Prostate gland (tissue), 2 donors: ENCODE results near the gene CDC42EP3. TPM values are rescaled to one million over a fixed set of nuclear protein-coding genes. Genes with fewer than 3 reads are reported as not detected.

Experiments used
- DNase-seq: peaks from one replicate; pipeline ENCODE4 v3.0.0-alpha.2; 2019; ENCODE audit warnings: low spot score
- H3K27ac ChIP-seq, 2 donors: fragments of 200-600 bp; sonication (generic); 2 replicates each; pipeline ENCODE4 v1.5.1; 2017 to 2019
- H3K27me3 ChIP-seq: fragments of 200-600 bp; sonication (generic); replicated peaks from 2 replicates; pipeline ENCODE4 v1.5.1; 2019; ENCODE audit not compliant: insufficient read depth
- H3K36me3 ChIP-seq, 2 donors: fragments of 200-600 bp; sonication (generic); 1 replicate in 1 of 2; 2 replicates in 1 of 2; pipeline versions ENCODE4 v1.5.1 to v1.8.1; 2017 to 2019
- H3K4me1 ChIP-seq: fragments of 200-600 bp; sonication (generic); replicated peaks from 2 replicates; pipeline ENCODE4 v1.5.1; 2019
- H3K4me3 ChIP-seq, 2 donors: fragments of 200-600 bp; sonication (generic); 2 replicates each; pipeline ENCODE4 v1.5.1; 2017 to 2019
- H3K9me3 ChIP-seq: fragments of 200-600 bp; sonication (generic); 2 replicates; pipeline ENCODE4 v1.5.1; 2017
- POLR2A ChIP-seq: fragments of 450-650 bp; IDR thresholded peaks from one replicate; pipeline ENCODE4 v1.6.1; 2016; ENCODE audit warnings: antibody characterized with exemption, mild to moderate bottlenecking
- POLR2AphosphoS5 ChIP-seq: sonication (generic); formaldehyde crosslinking; IDR thresholded peaks from one replicate; pipeline ENCODE4 v1.6.1; 2017; ENCODE audit warnings: antibody characterized with exemption
- WGBS: methylation state at CpG from one replicate; pipeline ENCODE4 v1.1.5; 2018; 5-methylcytosine and 5-hydroxymethylcytosine counted together
- intact Hi-C: fragments of 100-400 bp; cut with DNase I; formaldehyde crosslinking; loops from one replicate; pipeline ENCODE4 v1.14.2; 2022
- total RNA-seq, 2 donors: library from RNA; depleted of rRNA; stranded (reverse); fragments of >200 nt; gene quantifications; one replicate each; pipeline ENCODE4 v1.1.0, GENCODE V29; 2016
- TF ChIP-seq, protein P1 (sequence below), 4 experiments: fragments of 200-600 bp in 2 of 4; fragments of 450-650 bp in 2 of 4; sonication (generic) in 2 of 4; IDR thresholded peaks; 1 replicate in 3 of 4; 2 replicates in 1 of 4; pipeline ENCODE4 v1.5.1; 2016 to 2019; ENCODE audit warnings: antibody characterized with exemption in 4 of 4, mild to moderate bottlenecking in 2 of 4, moderate library complexity in 2 of 4

The CDC42EP3 gene
- total RNA-seq, 2 donors from 2014 or later, result 38.5 to 75.5 TPM

DNA sequence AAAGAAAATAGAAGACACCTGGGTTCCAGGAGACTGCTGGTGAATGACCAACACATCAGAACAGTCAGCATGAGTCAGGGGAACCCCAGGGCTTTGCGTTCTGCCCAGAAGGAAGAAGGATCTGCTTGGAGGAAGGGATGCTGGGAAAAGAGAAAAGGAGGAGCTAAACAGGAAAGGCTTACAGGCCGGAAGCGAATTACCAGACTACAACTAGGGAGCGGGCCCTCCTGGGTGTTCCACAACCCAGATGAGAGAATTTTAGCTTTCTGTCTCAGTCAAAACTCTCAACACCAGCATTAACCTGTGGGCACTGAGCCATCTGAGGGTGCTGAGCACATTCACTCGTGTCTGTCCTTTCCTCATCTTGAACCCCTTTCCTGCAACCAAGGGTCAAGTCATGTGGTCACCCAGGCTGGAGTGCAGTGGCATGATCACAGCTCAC lies 19.2 kb downstream of the CDC42EP3 start:
- no peaks in the 10 kb centered on the region for H3K27me3 ChIP-seq
- H3K4me3 ChIP-seq, result no peak overlapping the region
- WGBS, result 67% methylated on average over 5 of the region's 5 CpGs
- no peak for DNase-seq
- no peaks in the 10 kb centered on the region for H3K9me3 ChIP-seq
- TF ChIP-seq, protein P1, sequence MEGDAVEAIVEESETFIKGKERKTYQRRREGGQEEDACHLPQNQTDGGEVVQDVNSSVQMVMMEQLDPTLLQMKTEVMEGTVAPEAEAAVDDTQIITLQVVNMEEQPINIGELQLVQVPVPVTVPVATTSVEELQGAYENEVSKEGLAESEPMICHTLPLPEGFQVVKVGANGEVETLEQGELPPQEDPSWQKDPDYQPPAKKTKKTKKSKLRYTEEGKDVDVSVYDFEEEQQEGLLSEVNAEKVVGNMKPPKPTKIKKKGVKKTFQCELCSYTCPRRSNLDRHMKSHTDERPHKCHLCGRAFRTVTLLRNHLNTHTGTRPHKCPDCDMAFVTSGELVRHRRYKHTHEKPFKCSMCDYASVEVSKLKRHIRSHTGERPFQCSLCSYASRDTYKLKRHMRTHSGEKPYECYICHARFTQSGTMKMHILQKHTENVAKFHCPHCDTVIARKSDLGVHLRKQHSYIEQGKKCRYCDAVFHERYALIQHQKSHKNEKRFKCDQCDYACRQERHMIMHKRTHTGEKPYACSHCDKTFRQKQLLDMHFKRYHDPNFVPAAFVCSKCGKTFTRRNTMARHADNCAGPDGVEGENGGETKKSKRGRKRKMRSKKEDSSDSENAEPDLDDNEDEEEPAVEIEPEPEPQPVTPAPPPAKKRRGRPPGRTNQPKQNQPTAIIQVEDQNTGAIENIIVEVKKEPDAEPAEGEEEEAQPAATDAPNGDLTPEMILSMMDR (IDR thresholded peaks at IDR 0.05), result no peak
- TF ChIP-seq POLR2AphosphoS5 (no peak), POLR2A (no peak)
- H3K4me1 ChIP-seq, result peaks cover 8% of the 10 kb centered on the region
- intact Hi-C loops, result loop anchor here (10.0 kb wide), 1 partner anchor 237 kb away; no protein-coding TSS in a partner anchor
- no peak overlapping the region for H3K27ac ChIP-seq
- no peaks in the 10 kb centered on the region for H3K36me3 ChIP-seq

DNA sequence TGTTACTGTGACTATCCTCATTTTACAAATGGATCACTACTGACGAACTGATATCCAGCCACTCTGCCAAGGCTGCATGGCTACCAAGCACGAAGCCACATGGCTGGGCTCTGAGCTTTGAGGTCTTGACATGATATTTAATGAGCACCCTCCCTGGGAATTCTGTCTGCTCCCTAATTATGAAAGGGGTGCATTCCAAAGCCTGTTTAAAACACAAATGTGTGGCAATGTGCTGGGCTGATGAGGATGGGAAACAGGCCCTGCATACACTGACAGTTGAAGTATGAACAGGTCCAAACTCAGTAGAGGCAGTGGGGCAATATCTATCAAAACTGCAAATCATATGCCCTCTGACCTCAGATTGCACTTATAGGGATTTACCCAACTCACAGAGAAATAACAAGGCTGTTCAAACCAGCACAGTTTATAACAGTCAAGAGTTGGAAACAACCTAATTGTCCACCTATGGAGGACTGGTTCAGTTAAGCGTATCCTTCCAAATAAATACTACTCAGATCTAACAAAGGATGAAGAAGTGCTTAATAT lies 20.8 kb downstream of the CDC42EP3 start:
- no peak overlapping the region for H3K27ac ChIP-seq

DNA sequence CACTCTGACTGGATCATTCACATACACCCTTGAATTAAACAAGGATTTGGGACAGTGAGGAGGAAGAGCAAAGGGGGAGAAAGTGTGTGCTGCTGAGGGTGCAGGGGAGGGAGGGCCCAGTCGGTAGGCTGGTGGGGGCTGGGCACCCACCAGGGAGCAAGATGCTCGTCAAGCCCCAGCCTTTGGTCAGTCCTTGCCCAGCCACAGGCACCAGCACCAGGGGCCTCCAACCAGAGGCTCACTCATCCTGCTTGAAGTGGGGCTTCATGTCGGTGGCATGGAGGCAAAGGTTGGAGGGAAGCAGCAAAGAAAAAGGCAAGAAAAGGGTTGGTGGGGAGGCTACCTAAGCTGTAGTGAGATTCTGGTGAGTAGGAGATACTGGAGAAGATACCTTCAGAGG lies 21.9 kb downstream of the CDC42EP3 start:
- no peak for TF ChIP-seq POLR2A
- TF ChIP-seq, protein P1 (IDR thresholded peaks at IDR 0.05), result no peak
- no peak for TF ChIP-seq POLR2AphosphoS5
- no peaks in the 10 kb centered on the region for H3K27me3 ChIP-seq
- H3K4me1 ChIP-seq, result no peaks in the 10 kb centered on the region
- H3K36me3 ChIP-seq, result peaks cover 0 to 6% of the 10 kb centered on the region in 2 donors
- H3K9me3 ChIP-seq, result no peaks in the 10 kb centered on the region
- DNase-seq, result no peak
- WGBS, result 79% methylated on average over 3 of the region's 3 CpGs
- no peak overlapping the region for H3K27ac ChIP-seq
- intact Hi-C loops, result no loop called here
- H3K4me3 ChIP-seq, result no peak overlapping the region

More for the DNA sequence above, 20.8 kb downstream of the CDC42EP3 start:
- TF ChIP-seq POLR2A (no peak), POLR2AphosphoS5 (no peak)
- TF ChIP-seq, protein P1 (IDR thresholded peaks at IDR 0.05), result no peak
- Histone ChIP-seq H3K4me3 (no peak overlapping the region), H3K27me3 (no peaks in the 10 kb centered on the region), H3K4me1 (no peaks in the 10 kb centered on the region), H3K36me3 (peaks cover 0 to 6% of the 10 kb centered on the region in 2 donors), H3K9me3 (no peaks in the 10 kb centered on the region)
- WGBS, result 79% methylated on average over 3 of the region's 3 CpGs
- intact Hi-C loops, result loop anchor here (10.0 kb wide), 1 partner anchor 236 kb away; no protein-coding TSS in a partner anchor
- DNase-seq, result no peak

DNA sequence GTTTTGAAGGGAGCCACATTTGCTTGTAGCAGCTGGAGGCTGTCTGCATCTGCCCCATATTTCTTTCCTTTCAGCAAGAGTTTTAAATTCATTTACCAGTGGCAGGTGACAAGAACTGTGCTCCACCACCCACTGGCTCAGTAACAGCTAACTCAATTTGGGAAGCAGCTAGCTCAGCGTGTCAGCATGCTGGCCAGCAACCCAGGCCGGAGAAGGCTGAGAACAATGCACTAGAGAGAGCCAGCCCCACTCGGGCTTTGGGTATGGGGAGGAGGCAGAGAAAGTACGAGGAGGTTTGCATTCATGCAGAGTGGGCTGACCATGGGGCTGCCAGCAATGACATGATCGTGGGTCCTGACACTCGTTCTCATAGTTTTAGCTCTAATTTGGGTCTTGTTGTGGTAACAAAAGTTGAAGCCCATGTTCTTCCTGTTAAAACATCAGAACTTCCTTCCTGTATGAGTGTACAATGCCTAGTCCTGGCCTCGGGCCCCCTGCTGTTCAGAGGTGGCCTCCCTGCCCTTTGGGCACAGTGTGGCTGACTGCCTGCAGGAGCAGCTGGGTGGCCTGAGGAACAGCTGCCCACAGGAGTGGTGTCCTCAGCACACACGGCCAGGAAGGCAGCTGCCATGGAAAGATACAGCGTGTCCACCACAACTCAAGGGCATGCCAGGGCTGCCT lies 23.0 kb downstream of the CDC42EP3 start:
- no peak for DNase-seq
- H3K9me3 ChIP-seq, result no peaks in the 10 kb centered on the region
- no peak for TF ChIP-seq POLR2AphosphoS5
- H3K27ac ChIP-seq, result peak overlapping the region; percentile 26
- H3K27me3 ChIP-seq, result no peaks in the 10 kb centered on the region
- H3K4me3 ChIP-seq, result no peak overlapping the region
- H3K36me3 ChIP-seq, result peaks cover 0 to 6% of the 10 kb centered on the region in 2 donors
- intact Hi-C loops, result no loop called here
- H3K4me1 ChIP-seq, result no peaks in the 10 kb centered on the region
- 52% methylated on average over 9 of the region's 9 CpGs for WGBS

DNA sequence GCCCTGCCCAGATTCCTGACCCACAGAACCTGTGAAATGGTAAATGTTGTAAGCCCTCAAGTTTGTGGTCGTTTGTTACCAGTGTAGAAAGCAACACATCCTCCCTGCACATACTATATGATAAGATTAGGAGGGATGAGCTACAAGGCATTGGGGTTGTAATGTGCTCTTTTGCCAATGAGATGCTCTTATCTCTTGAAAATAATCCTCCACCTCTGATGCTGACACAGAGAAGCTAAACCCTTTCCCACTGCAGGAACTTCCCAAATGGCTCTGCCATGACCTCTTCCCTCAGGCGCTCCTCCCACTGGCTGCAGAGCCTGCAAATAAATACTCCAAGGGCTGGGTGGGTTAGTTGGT lies 23.5 kb downstream of the CDC42EP3 start:
- no peaks in the 10 kb centered on the region for H3K4me1 ChIP-seq
- peaks cover 0 to 6% of the 10 kb centered on the region in 2 donors for H3K36me3 ChIP-seq
- H3K9me3 ChIP-seq, result no peaks in the 10 kb centered on the region
- H3K27ac ChIP-seq, result peak overlapping the region in 1 of 2 donors; percentile 26
- no peak overlapping the region for H3K4me3 ChIP-seq
- TF ChIP-seq POLR2A, result no peak
- DNase-seq, result no peak
- intact Hi-C loops, result no loop called here
- no peaks in the 10 kb centered on the region for H3K27me3 ChIP-seq
- 90% methylated on average over 2 of the region's 2 CpGs for WGBS

DNA sequence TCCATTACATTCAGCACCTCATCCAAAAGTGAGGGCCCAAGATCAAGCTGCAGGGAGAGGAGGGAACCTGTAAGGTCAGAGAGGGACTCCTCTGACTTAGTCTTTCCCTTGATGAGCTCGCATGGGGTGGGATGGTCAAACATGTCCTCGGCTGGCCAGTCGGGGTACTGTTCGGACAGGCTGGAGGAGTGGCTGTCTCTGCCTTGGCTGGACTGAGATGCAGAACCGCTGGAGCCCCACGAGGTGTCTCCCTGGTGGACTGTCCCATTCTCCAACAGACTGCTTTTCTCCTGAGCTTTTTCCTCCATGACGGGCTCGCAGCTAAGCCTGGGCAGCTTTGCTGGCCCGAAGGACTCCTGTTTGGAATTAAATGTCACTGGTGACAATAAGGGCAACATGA lies 25.6 kb downstream of the CDC42EP3 start:
- Histone ChIP-seq H3K36me3 (peaks cover 0 to 6% of the 10 kb centered on the region in 2 donors), H3K4me1 (no peaks in the 10 kb centered on the region), H3K4me3 (no peak overlapping the region), H3K9me3 (no peaks in the 10 kb centered on the region), H3K27me3 (no peaks in the 10 kb centered on the region), H3K27ac (no peak overlapping the region)
- WGBS, result 89% methylated on average over 9 of the region's 9 CpGs
- no peak for TF ChIP-seq POLR2AphosphoS5
- TF ChIP-seq, protein P1 (IDR thresholded peaks at IDR 0.05), result no peak
- no peak for TF ChIP-seq POLR2A
- no peak for DNase-seq
- intact Hi-C loops, result no loop called here
